A549 (cell line): ENCODE measurements around the gene ZNF681. TPM values are rescaled to one million over a fixed set of nuclear protein-coding genes. Genes with fewer than 3 reads are reported as not detected.

Experiments used
- ATAC-seq, 2 experiments: fragments of 200-7000 bp in 1 of 2; fragments of >200 bp in 1 of 2; cut with Nextera tagmentation in 1 of 2; cut with Tn5 transposase in 1 of 2; 3 replicates each; pipeline versions ENCODE4 v1.8.0 to v1.9.1; 2018 to 2020; ENCODE audit warnings: mild to moderate bottlenecking in 1 of 2, moderate library complexity in 1 of 2
- CTCF ChIA-PET: fragments of 300-600 bp; sonication (Branson Sonifier 250); formaldehyde crosslinking; extraction: SDS; loops from one replicate; lab custom pipeline; 2021; ENCODE audit warnings: antibody characterized with exemption, inconsistent platforms; lab: Yijun Ruan, JAX
- POLR2A ChIA-PET: fragments of 350-600 bp; formaldehyde crosslinking; extraction: SDS; loops from one replicate; lab custom pipeline; 2021; ENCODE audit warnings: antibody characterized with exemption, inconsistent platforms; lab: Yijun Ruan, JAX
- DNase-seq, 2 experiments: peaks; one replicate each; pipeline versions ENCODE4 v3.0.0 to v3.0.0-alpha.2; 2011 to 2016; ENCODE audit warnings: low read depth in 1 of 2, low spot score in 1 of 2
- FAIRE-seq: peaks from 2 replicates; lab custom pipeline; 2011; peaks lifted over from hg19 to GRCh38; lab: Jason Lieb, UNC
- H3K27ac ChIP-seq, 2 experiments: fragments of >200 bp; sonication (Bioruptor Twin); formaldehyde crosslinking; 3 replicates each; pipeline ENCODE4 v1.5.1; 2016 to 2017
- H3K4me1 ChIP-seq: fragments of >200 bp; sonication (Bioruptor Twin); formaldehyde crosslinking; 3 replicates; pipeline ENCODE4 v1.6.1; 2016
- H3K4me2 ChIP-seq: fragments of >200 bp; sonication (Bioruptor Twin); formaldehyde crosslinking; 3 replicates; pipeline ENCODE4 v1.6.1; 2016
- H3K4me3 ChIP-seq: fragments of >200 bp; sonication (Bioruptor Twin); formaldehyde crosslinking; 3 replicates; pipeline ENCODE4 v1.5.1; 2016
- H3K9me3 ChIP-seq: fragments of >200 bp; sonication (Bioruptor Twin); formaldehyde crosslinking; 3 replicates; pipeline ENCODE4 v1.6.1; 2016
- ATOH8 ChIP-seq: fragments of 250-450 bp; sonication (Bioruptor Pico); IDR thresholded peaks from 2 replicates; pipeline ENCODE4 v1.5.0; 2020; ENCODE audit warnings: low read depth, mild to moderate bottlenecking, moderate library complexity
- CHD2 ChIP-seq: fragments of 150-350 bp; IDR thresholded peaks from 2 replicates; pipeline ENCODE4 v1.6.1; 2014; ENCODE audit warnings: low read length; ENCODE audit not compliant: partially characterized antibody
- EHF ChIP-seq: fragments of 250-450 bp; sonication (Bioruptor Pico); IDR thresholded peaks from 2 replicates; pipeline ENCODE4 v1.5.0; 2020; ENCODE audit warnings: mild to moderate bottlenecking
- ELK1 ChIP-seq: fragments of 150-350 bp; IDR thresholded peaks from 2 replicates; pipeline ENCODE4 v1.6.1; 2014; ENCODE audit warnings: low read depth, mild to moderate bottlenecking, low read length
- HES2 ChIP-seq: fragments of >200 bp; sonication (Bioruptor Twin); formaldehyde crosslinking; IDR thresholded peaks from 2 replicates; pipeline ENCODE4 v1.6.1; 2016
- HMGXB4 ChIP-seq: fragments of 250-450 bp; sonication (Bioruptor Pico); IDR thresholded peaks from 2 replicates; pipeline ENCODE4 v1.5.0; 2021; ENCODE audit warnings: mild to moderate bottlenecking, moderate library complexity, borderline replicate concordance
- MAFK ChIP-seq: fragments of 450-650 bp; IDR thresholded peaks from 2 replicates; pipeline ENCODE4 v1.6.1; 2014; ENCODE audit not compliant: partially characterized antibody
- MAX ChIP-seq: IDR thresholded peaks from 2 replicates; pipeline ENCODE4 v1.6.1; 2012
- MAZ ChIP-seq: fragments of 150-350 bp; IDR thresholded peaks from 2 replicates; pipeline ENCODE4 v1.6.1; 2014; ENCODE audit warnings: antibody characterized with exemption, low read depth, low read length, borderline replicate concordance
- NPAS2 ChIP-seq: fragments of 250-450 bp; sonication (Bioruptor Pico); IDR thresholded peaks from 2 replicates; pipeline ENCODE4 v1.8.0; 2022; ENCODE audit warnings: mild to moderate bottlenecking, moderate library complexity, borderline replicate concordance
- NR3C1 ChIP-seq: fragments of >200 bp; sonication (Bioruptor Twin); formaldehyde crosslinking; IDR thresholded peaks from 3 replicates; pipeline ENCODE4 v1.6.1; 2017
- PBX3 ChIP-seq: IDR thresholded peaks from 2 replicates; pipeline ENCODE4 v1.6.1; 2012
- PHF8 ChIP-seq: fragments of 200-600 bp; sonication (generic); IDR thresholded peaks from 2 replicates; pipeline ENCODE4 v1.6.1; 2016; ENCODE audit warnings: low read depth, mild to moderate bottlenecking, antibody characterized with exemption, moderate library complexity, borderline replicate concordance
- POLR2A ChIP-seq: IDR thresholded peaks from 2 replicates; pipeline ENCODE4 v1.6.1; 2012; ENCODE audit warnings: mild to moderate bottlenecking, low read length
- POLR2AphosphoS2 ChIP-seq: conservative IDR thresholded peaks from 2 replicates; pipeline ENCODE4 v1.6.1; 2012; ENCODE audit warnings: low read length, improper control_type of control experiment, inconsistent platforms
- REST ChIP-seq: fragments of 200-600 bp; sonication (generic); IDR thresholded peaks from 2 replicates; pipeline ENCODE4 v1.6.1; 2016; ENCODE audit warnings: antibody characterized with exemption, mild to moderate bottlenecking, moderate library complexity
- USF2 ChIP-seq: fragments of 450-650 bp; IDR thresholded peaks from 2 replicates; pipeline ENCODE4 v1.6.1; 2014; ENCODE audit warnings: antibody characterized with exemption
- ZNF302 ChIP-seq: fragments of 250-450 bp; sonication (Bioruptor Pico); IDR thresholded peaks from 2 replicates; pipeline ENCODE4 v1.9.0; 2021; ENCODE audit warnings: inconsistent platforms, mild to moderate bottlenecking, moderate library complexity
- WGBS: methylation state at CpG from one replicate; pipeline ENCODE4 v1.1.6; 2017; ENCODE audit errors: missing lambda C conversion rate; 5-methylcytosine and 5-hydroxymethylcytosine counted together
- polyA plus RNA-seq, 4 experiments: library from polyadenylated mRNA; depleted of rRNA in 3 of 4; stranded (reverse); fragments of >200 nt; fragmentation: RNase III in 1 of 4; extraction: RNeasy Plus Mini Kit Qiagen cat#74134 plus additional on column Dnase treatment in 1 of 4; gene quantifications; 2 replicates in 3 of 4; 3 replicates in 1 of 4; pipeline ENCODE4 v1.2.3, GENCODE V29; 2011 to 2017

ZNF681 gene
- polyA plus RNA-seq, 2 of the 4 experiments (the other 2 are of a cell fraction) = 0.01 to 0.03 TPM

- H3K4me3 ChIP-seq = no peak overlapping the region
- ChIA-PET POLR2A (no interaction called here), CTCF (interaction anchor here (0.6 to 0.7 kb wide), 3 partner anchors 20 to 1630 kb away, joined by 3 read pairs; no protein-coding TSS in a partner anchor)
- no peak for FAIRE-seq
- no peak for TF ChIP-seq ATOH8 (CRISPR knock-in tag)
- TF ChIP-seq CHD2 = no peak
- TF ChIP-seq NPAS2 (CRISPR knock-in tag) = no peak
- TF ChIP-seq HMGXB4 = no peak
- no peak for TF ChIP-seq USF2
- no peak for TF ChIP-seq EHF
- no peak for TF ChIP-seq MAFK
- no peak for TF ChIP-seq MAZ
- no peak for TF ChIP-seq HES2
- H3K4me1 ChIP-seq = no peaks in the 10 kb centered on the region
- H3K4me2 ChIP-seq = no peak overlapping the region
- no peak overlapping the region for H3K27ac ChIP-seq
- DNase-seq = no peak
- peaks cover 17% of the 10 kb centered on the region; the same call in 2 of the 3 replicates for H3K9me3 ChIP-seq
- no peak for ATAC-seq
Measured at GRCh38 chr19:23789246-23789645, 30.6 kb upstream of the ZNF681 start.

- no peak for FAIRE-seq
- Histone ChIP-seq H3K4me3 (no peak overlapping the region), H3K27ac (no peak overlapping the region), H3K4me2 (no peak overlapping the region), H3K4me1 (no peaks in the 10 kb centered on the region), H3K9me3 (peaks cover 17% of the 10 kb centered on the region; the same call in 2 of the 3 replicates)
- no peak for DNase-seq
- ATAC-seq = no peak
- POLR2A ChIA-PET = no interaction called here
- WGBS = 8% methylated on average over 4 of the region's 4 CpGs
- CTCF ChIA-PET = no interaction called here
- no peak for TF ChIP-seq EHF
- TF ChIP-seq MAZ = no peak
- no peak for TF ChIP-seq NR3C1
- no peak for TF ChIP-seq MAX
- no peak for TF ChIP-seq REST
- no peak for TF ChIP-seq ELK1
- no peak for TF ChIP-seq PBX3
- no peak for TF ChIP-seq PHF8
- no peak for TF ChIP-seq USF2
- no peak for TF ChIP-seq ZNF302 (CRISPR knock-in tag)
- TF ChIP-seq POLR2A = no peak
- no peak for TF ChIP-seq POLR2AphosphoS2
Measured at GRCh38 chr19:23788411-23788810, 29.7 kb upstream of the ZNF681 start.
